HEK293 (cell line): ENCODE results near the gene RNF187.

Source experiments
- CTCF ChIA-PET: fragments of 350-600 bp; formaldehyde crosslinking; extraction: SDS; loops from one replicate; lab custom pipeline; 2021; ENCODE audit warnings: antibody characterized with exemption; lab: Yijun Ruan, JAX
- POLR2A ChIA-PET: fragments of 300-600 bp; formaldehyde crosslinking; extraction: SDS; loops from one replicate; lab custom pipeline; 2020; ENCODE audit warnings: antibody characterized with exemption, inconsistent platforms; lab: Yijun Ruan, JAX
- H3K27ac ChIP-seq: fragments of 200-500 bp; sonication (Bioruptor generic); 2 replicates; pipeline ENCODE4 v1.5.1; 2014; ENCODE audit warnings: low read depth, low read length, control low read depth, inconsistent platforms; ENCODE audit errors: extremely low read depth
- H3K36me3 ChIP-seq, 2 experiments: fragments of 200-500 bp in 1 of 2; sonication (Bioruptor generic) in 1 of 2; 1 replicate in 1 of 2; 2 replicates in 1 of 2; pipeline ENCODE4 v1.5.1; 2014 to 2017; ENCODE audit warnings: inconsistent platforms in 2 of 2, low read length in 2 of 2; ENCODE audit not compliant: control insufficient read depth in 2 of 2, insufficient read depth in 1 of 2
- H3K4me1 ChIP-seq: fragments of 200-500 bp; sonication (Bioruptor generic); 2 replicates; pipeline ENCODE4 v1.5.1; 2014; ENCODE audit warnings: mild to moderate bottlenecking, low read length, inconsistent platforms; ENCODE audit not compliant: control insufficient read depth, insufficient read depth
- H3K4me3 ChIP-seq: 2 replicates; pipeline ENCODE4 v1.5.1; 2011; ENCODE audit warnings: low read depth, mild to moderate bottlenecking, control low read depth, low read length, moderate library complexity
- H3K9me3 ChIP-seq: fragments of 200-500 bp; sonication (Bioruptor generic); 2 replicates; pipeline ENCODE4 v1.5.1; 2014; ENCODE audit warnings: low read depth, low read length, inconsistent platforms; ENCODE audit not compliant: control insufficient read depth, insufficient read depth
- EGR2 ChIP-seq: fragments of 450-650 bp; formaldehyde crosslinking; IDR thresholded peaks from 2 replicates; pipeline ENCODE4 v1.5.1; 2016; ENCODE audit warnings: low read depth, missing biosample characterization, missing genetic modification characterization
- IKZF3 ChIP-seq: fragments of 450-650 bp; IDR thresholded peaks from 2 replicates; pipeline ENCODE4 v1.5.0; 2018; ENCODE audit warnings: missing biosample characterization, mild to moderate bottlenecking, missing genetic modification characterization, moderate library complexity
- KLF1 ChIP-seq: fragments of 450-650 bp; formaldehyde crosslinking; IDR thresholded peaks from 2 replicates; pipeline ENCODE4 v1.5.1; 2016; ENCODE audit warnings: missing biosample characterization, missing genetic modification characterization
- MEIS1 ChIP-seq: sonication (generic); formaldehyde crosslinking; IDR thresholded peaks from 2 replicates; pipeline ENCODE4 v1.8.1; 2022; ENCODE audit warnings: missing genetic modification reagents, mild to moderate bottlenecking, borderline replicate concordance
- PRDM1 ChIP-seq: fragments of 450-650 bp; formaldehyde crosslinking; IDR thresholded peaks from 2 replicates; pipeline ENCODE4; 2016; ENCODE audit warnings: missing biosample characterization, missing genetic modification characterization
- SCRT1 ChIP-seq: fragments of 450-650 bp; formaldehyde crosslinking; IDR thresholded peaks from 2 replicates; pipeline ENCODE4 v1.5.1; 2016; ENCODE audit warnings: missing biosample characterization, missing genetic modification characterization, borderline replicate concordance
- ZFHX2 ChIP-seq: fragments of 450-650 bp; formaldehyde crosslinking; conservative IDR thresholded peaks from 2 replicates; pipeline ENCODE4 v1.5.1; 2016; ENCODE audit warnings: missing biosample characterization, missing genetic modification characterization
- ZNF138 ChIP-seq: fragments of 450-650 bp; formaldehyde crosslinking; IDR thresholded peaks from 2 replicates; pipeline ENCODE4 v1.5.1; 2016; ENCODE audit warnings: missing biosample characterization, missing genetic modification characterization, borderline replicate concordance
- ZNF148 ChIP-seq: fragments of 450-650 bp; formaldehyde crosslinking; IDR thresholded peaks from 2 replicates; pipeline ENCODE4 v1.5.0; 2017; ENCODE audit warnings: missing biosample characterization, missing genetic modification characterization, borderline replicate concordance
- ZNF2 ChIP-seq: fragments of 450-650 bp; formaldehyde crosslinking; IDR thresholded peaks from 2 replicates; pipeline ENCODE4 v1.5.1; 2016; ENCODE audit warnings: missing biosample characterization, missing genetic modification characterization
- ZNF274 ChIP-seq, 2 experiments: fragments of 200-500 bp in 1 of 2; fragments of 450-650 bp in 1 of 2; sonication (Bioruptor generic) in 1 of 2; formaldehyde crosslinking in 1 of 2; IDR thresholded peaks; 2 replicates each; pipeline versions ENCODE4 v1.5.1 to v1.6.1; 2014 to 2016; ENCODE audit warnings: borderline replicate concordance in 1 of 2, inconsistent platforms in 1 of 2, low read length in 1 of 2, missing biosample characterization in 1 of 2, missing genetic modification characterization in 1 of 2
- ZNF292 ChIP-seq: fragments of 450-650 bp; formaldehyde crosslinking; IDR thresholded peaks from 2 replicates; pipeline ENCODE4 v1.5.1; 2016; ENCODE audit warnings: low read depth, missing biosample characterization, missing genetic modification characterization, borderline replicate concordance
- ZNF366 ChIP-seq: fragments of 450-650 bp; formaldehyde crosslinking; conservative IDR thresholded peaks from 2 replicates; pipeline ENCODE4 v1.5.1; 2016; ENCODE audit warnings: missing biosample characterization, missing genetic modification characterization
- ZNF510 ChIP-seq: fragments of 450-650 bp; formaldehyde crosslinking; IDR thresholded peaks from 2 replicates; pipeline ENCODE4 v1.5.1; 2018; ENCODE audit warnings: mild to moderate bottlenecking, missing genetic modification characterization, missing biosample characterization; ENCODE audit not compliant: insufficient replicate concordance
- ZNF521 ChIP-seq: fragments of 450-650 bp; formaldehyde crosslinking; IDR thresholded peaks from 2 replicates; pipeline ENCODE4 v1.5.1; 2017; ENCODE audit warnings: missing biosample characterization, mild to moderate bottlenecking, missing genetic modification characterization
- ZNF555 ChIP-seq: fragments of 450-650 bp; formaldehyde crosslinking; conservative IDR thresholded peaks from 2 replicates; pipeline ENCODE4 v1.5.1; 2017; ENCODE audit warnings: missing biosample characterization, mild to moderate bottlenecking, missing genetic modification characterization, inconsistent platforms
- ZNF560 ChIP-seq: fragments of 450-650 bp; formaldehyde crosslinking; IDR thresholded peaks from 2 replicates; pipeline ENCODE4 v1.5.1; 2017; ENCODE audit warnings: missing biosample characterization, missing genetic modification characterization, borderline replicate concordance
- ZNF624 ChIP-seq: fragments of 450-650 bp; formaldehyde crosslinking; IDR thresholded peaks from 2 replicates; pipeline ENCODE4 v1.5.1; 2017; ENCODE audit warnings: missing biosample characterization, missing genetic modification characterization
- ZNF670 ChIP-seq: fragments of 450-650 bp; formaldehyde crosslinking; IDR thresholded peaks from 2 replicates; pipeline ENCODE4 v1.5.1; 2016; ENCODE audit warnings: missing biosample characterization, missing genetic modification characterization, low read depth
- ZNF776 ChIP-seq: fragments of 450-650 bp; formaldehyde crosslinking; IDR thresholded peaks from 2 replicates; pipeline ENCODE4 v1.5.0; 2017; ENCODE audit warnings: missing biosample characterization, missing genetic modification characterization, borderline replicate concordance
- TF ChIP-seq, protein P1 (sequence below): fragments of 450-650 bp; IDR thresholded peaks from 2 replicates; pipeline ENCODE4 v1.5.1; 2018; ENCODE audit warnings: missing biosample characterization, missing genetic modification characterization
- TF ChIP-seq, protein P2 (sequence below): fragments of 450-650 bp; formaldehyde crosslinking; conservative IDR thresholded peaks from 2 replicates; pipeline ENCODE4 v1.5.1; 2016; ENCODE audit warnings: low read depth, missing biosample characterization, missing genetic modification characterization

Gene RNF187

DNA sequence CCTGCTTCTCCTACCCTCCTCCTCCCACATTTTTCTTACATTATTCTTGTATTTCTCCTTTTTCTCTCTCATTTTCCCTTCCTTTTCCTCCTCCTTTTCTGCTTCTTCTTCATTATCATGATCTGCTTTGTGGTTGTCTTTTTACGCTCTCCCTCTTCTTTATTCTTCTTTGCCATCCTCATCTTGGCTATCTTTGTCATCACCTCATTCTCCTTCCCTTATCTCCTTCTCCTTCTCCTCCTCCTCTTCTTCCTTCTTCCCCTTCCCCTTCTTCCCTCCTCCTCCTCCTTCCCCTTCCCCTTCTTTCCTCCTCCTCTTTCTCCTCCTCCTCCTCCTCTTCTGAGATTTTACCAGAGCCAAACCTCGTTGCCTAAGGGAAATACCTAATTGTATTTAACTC lies 30.5 kb downstream of the RNF187 start:
- Histone ChIP-seq H3K36me3 (no peaks in the 10 kb centered on the region), H3K9me3 (no peaks in the 10 kb centered on the region), H3K4me3 (no peak overlapping the region), H3K27ac (no peak overlapping the region), H3K4me1 (no peaks in the 10 kb centered on the region)
- TF ChIP-seq ZNF2 (no peak), ZNF776 (tag by site-specific recombination) (peak; percentile 78; the same call in 1 of the 2 replicates), KLF1 (tag by site-specific recombination) (no peak), ZNF521 (tag by site-specific recombination) (peak; percentile 92; the same call in 1 of the 2 replicates), ZFHX2 (tag by site-specific recombination) (peak; percentile 25; the same call in 1 of the 2 replicates), EGR2 (tag by site-specific recombination) (peak; percentile 77; the same call in 1 of the 2 replicates), ZNF366 (tag by site-specific recombination) (peak; percentile 50; the same call in 1 of the 2 replicates), ZNF148 (tag by site-specific recombination) (peak; percentile 61; the same call in 1 of the 2 replicates), PRDM1 (tag by site-specific recombination) (0 out of 2 replicates have a peak, but pooled peaks have one; percentile 46)
- ChIA-PET CTCF (interaction anchor here (0.6 kb wide), 3 partner anchors 63 to 1799 kb away, joined by 3 to 4 read pairs (median 4); no protein-coding TSS in a partner anchor), POLR2A (no interaction called here)

DNA sequence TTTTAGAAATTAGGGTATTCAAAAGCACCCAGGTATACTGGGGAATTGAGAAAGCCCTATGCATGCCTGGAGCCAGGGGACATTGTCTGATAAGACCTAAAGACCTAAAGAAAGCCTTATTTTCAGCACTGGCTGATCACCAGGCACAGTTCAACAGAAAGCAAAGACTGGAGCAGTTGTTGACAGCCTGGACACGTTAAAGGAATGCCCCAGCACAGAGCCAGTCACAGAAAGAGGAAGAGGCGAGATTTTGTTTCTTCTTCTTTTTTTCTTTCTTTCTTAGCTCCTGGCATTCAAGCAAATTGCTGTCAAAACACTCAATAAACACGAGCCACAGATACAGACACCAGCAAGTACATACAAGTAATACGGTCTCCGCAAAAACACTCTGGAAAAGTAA lies 40.4 kb downstream of the RNF187 start:
- H3K4me1 ChIP-seq: no peaks in the 10 kb centered on the region
- no peak overlapping the region for H3K4me3 ChIP-seq
- H3K9me3 ChIP-seq: no peaks in the 10 kb centered on the region
- ChIA-PET CTCF (interaction anchor here (0.6 kb wide), 1 partner anchor 765 kb away, joined by 4 read pairs; no protein-coding TSS in a partner anchor), POLR2A (no interaction called here)
- H3K27ac ChIP-seq: no peak overlapping the region
- H3K36me3 ChIP-seq: no peaks in the 10 kb centered on the region
- TF ChIP-seq ZNF292 (tag by site-specific recombination): no peak
- TF ChIP-seq, protein P1, sequence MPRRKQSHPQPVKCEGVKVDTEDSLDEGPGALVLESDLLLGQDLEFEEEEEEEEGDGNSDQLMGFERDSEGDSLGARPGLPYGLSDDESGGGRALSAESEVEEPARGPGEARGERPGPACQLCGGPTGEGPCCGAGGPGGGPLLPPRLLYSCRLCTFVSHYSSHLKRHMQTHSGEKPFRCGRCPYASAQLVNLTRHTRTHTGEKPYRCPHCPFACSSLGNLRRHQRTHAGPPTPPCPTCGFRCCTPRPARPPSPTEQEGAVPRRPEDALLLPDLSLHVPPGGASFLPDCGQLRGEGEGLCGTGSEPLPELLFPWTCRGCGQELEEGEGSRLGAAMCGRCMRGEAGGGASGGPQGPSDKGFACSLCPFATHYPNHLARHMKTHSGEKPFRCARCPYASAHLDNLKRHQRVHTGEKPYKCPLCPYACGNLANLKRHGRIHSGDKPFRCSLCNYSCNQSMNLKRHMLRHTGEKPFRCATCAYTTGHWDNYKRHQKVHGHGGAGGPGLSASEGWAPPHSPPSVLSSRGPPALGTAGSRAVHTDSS (tag by site-specific recombination): no peak
- no peak for TF ChIP-seq ZNF510 (tag by site-specific recombination)
- TF ChIP-seq, protein P2, sequence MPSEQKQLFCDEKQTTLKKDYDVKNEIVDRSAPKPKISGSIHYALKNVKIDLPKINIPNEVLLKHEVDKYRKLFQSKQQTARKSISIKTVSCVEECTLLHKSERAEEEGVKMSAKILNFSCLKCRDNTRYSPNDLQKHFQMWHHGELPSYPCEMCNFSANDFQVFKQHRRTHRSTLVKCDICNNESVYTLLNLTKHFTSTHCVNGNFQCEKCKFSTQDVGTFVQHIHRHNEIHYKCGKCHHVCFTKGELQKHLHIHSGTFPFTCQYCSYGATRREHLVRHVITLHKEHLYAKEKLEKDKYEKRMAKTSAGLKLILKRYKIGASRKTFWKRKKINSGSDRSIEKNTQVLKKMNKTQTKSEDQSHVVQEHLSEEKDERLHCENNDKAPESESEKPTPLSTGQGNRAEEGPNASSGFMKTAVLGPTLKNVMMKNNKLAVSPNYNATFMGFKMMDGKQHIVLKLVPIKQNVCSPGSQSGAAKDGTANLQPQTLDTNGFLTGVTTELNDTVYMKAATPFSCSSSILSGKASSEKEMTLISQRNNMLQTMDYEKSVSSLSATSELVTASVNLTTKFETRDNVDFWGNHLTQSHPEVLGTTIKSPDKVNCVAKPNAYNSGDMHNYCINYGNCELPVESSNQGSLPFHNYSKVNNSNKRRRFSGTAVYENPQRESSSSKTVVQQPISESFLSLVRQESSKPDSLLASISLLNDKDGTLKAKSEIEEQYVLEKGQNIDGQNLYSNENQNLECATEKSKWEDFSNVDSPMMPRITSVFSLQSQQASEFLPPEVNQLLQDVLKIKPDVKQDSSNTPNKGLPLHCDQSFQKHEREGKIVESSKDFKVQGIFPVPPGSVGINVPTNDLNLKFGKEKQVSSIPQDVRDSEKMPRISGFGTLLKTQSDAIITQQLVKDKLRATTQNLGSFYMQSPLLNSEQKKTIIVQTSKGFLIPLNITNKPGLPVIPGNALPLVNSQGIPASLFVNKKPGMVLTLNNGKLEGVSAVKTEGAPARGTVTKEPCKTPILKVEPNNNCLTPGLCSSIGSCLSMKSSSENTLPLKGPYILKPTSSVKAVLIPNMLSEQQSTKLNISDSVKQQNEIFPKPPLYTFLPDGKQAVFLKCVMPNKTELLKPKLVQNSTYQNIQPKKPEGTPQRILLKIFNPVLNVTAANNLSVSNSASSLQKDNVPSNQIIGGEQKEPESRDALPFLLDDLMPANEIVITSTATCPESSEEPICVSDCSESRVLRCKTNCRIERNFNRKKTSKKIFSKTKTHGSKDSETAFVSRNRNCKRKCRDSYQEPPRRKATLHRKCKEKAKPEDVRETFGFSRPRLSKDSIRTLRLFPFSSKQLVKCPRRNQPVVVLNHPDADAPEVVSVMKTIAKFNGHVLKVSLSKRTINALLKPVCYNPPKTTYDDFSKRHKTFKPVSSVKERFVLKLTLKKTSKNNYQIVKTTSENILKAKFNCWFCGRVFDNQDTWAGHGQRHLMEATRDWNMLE (tag by site-specific recombination): no peak
- TF ChIP-seq ZNF624 (tag by site-specific recombination): no peak
- no peak for TF ChIP-seq ZNF366 (tag by site-specific recombination)
- no peak for TF ChIP-seq IKZF3 (tag by site-specific recombination)
- no peak for TF ChIP-seq MEIS1 (CRISPR knock-in tag)
- TF ChIP-seq ZNF560 (tag by site-specific recombination): no peak
- TF ChIP-seq ZNF670: no peak
- TF ChIP-seq ZNF138 (tag by site-specific recombination): no peak
- no peak for TF ChIP-seq ZNF274 (IDR thresholded peaks at IDR 0.05; ENCODE audit: low read length)
- TF ChIP-seq ZNF274 (tag by site-specific recombination; IDR thresholded peaks at IDR 0.05; ENCODE audit: borderline replicate concordance): no peak
- no peak for TF ChIP-seq SCRT1
- TF ChIP-seq ZNF555 (tag by site-specific recombination): no peak
